ENCODE measurements around the gene TAPT1.

The TAPT1 gene

GRCh38 chr4:16248605-16249004, 22.3 kb upstream of the TAPT1 start:
- Histone ChIP-seq H3K4me2 (ENCODE audit: low read depth, low read length, poor library complexity, severe bottlenecking) (no peak overlapping the region), H3F3A (ENCODE audit: low read depth) (no peaks in the 10 kb centered on the region), H3K79me2 (ENCODE audit: insufficient read depth, low read length) (no peaks in the 10 kb centered on the region), H3K9me2 (replicated peaks; ENCODE audit: low read depth, low read length) (no peaks in the 10 kb centered on the region), H3K9me3 (ENCODE audit: insufficient read depth, low read depth, low read length) (no peaks in the 10 kb centered on the region), H3K9ac (ENCODE audit: low read depth, low read length, poor library complexity, severe bottlenecking) (no peak overlapping the region), H3K4me1 (ENCODE audit: insufficient read depth, low read length, poor library complexity, severe bottlenecking) (no peaks in the 10 kb centered on the region), H3K4me3 (ENCODE audit: low read length, poor library complexity, severe bottlenecking) (no peak overlapping the region), H3K36me3 (ENCODE audit: insufficient read depth, low read length) (no peaks in the 10 kb centered on the region), H2AFZ (ENCODE audit: low read length) (no peak overlapping the region), H4K20me1 (ENCODE audit: insufficient read depth, low read length, poor library complexity, severe bottlenecking) (no peaks in the 10 kb centered on the region), H3K27me3 (ENCODE audit: insufficient read depth, low read length, poor library complexity, severe bottlenecking) (no peaks in the 10 kb centered on the region)
- TF ChIP-seq, protein P1, sequence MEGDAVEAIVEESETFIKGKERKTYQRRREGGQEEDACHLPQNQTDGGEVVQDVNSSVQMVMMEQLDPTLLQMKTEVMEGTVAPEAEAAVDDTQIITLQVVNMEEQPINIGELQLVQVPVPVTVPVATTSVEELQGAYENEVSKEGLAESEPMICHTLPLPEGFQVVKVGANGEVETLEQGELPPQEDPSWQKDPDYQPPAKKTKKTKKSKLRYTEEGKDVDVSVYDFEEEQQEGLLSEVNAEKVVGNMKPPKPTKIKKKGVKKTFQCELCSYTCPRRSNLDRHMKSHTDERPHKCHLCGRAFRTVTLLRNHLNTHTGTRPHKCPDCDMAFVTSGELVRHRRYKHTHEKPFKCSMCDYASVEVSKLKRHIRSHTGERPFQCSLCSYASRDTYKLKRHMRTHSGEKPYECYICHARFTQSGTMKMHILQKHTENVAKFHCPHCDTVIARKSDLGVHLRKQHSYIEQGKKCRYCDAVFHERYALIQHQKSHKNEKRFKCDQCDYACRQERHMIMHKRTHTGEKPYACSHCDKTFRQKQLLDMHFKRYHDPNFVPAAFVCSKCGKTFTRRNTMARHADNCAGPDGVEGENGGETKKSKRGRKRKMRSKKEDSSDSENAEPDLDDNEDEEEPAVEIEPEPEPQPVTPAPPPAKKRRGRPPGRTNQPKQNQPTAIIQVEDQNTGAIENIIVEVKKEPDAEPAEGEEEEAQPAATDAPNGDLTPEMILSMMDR (conservative IDR thresholded peaks at IDR 0.05; ENCODE audit: low read length): no peak
- TF ChIP-seq EZH2phosphoT487 (IDR thresholded peaks at IDR 0.05; ENCODE audit: borderline replicate concordance): no peak

GRCh38 chr4:16245241-16245640, 19.0 kb upstream of the TAPT1 start:
- no peak overlapping the region for H3K4me3 ChIP-seq (ENCODE audit: low read length, poor library complexity, severe bottlenecking)
- no peak for TF ChIP-seq EZH2phosphoT487 (IDR thresholded peaks at IDR 0.05; ENCODE audit: borderline replicate concordance)
- TF ChIP-seq, protein P1 (conservative IDR thresholded peaks at IDR 0.05; ENCODE audit: low read length): no peak

DNA sequence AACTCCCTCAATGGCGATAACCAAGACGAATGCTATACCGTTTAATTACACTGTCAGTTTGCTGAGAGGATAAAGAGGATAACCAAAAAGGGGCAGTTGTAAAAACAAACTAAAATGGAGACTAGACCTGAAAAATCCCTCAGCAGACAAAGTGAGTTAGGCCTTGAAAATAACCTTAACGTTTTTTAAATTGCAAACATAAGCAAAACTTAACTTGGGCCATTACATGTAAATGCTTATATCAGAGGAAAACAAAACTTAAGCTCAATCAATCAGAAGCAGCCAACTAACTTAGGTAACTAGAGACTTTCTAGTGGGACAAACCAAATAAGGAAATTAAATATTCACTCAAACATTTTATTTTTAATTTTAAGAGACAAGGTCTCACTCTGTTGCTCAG, 17.0 kb upstream of the TAPT1 start:
- no peak for TF ChIP-seq EZH2phosphoT487 (IDR thresholded peaks at IDR 0.05; ENCODE audit: borderline replicate concordance)
- TF ChIP-seq, protein P1 (conservative IDR thresholded peaks at IDR 0.05; ENCODE audit: low read length): no peak

More at GRCh38 chr4:16245241-16245640, 19.0 kb upstream of the TAPT1 start:
- Histone ChIP-seq H3K9ac (ENCODE audit: low read depth, low read length, poor library complexity, severe bottlenecking) (no peak overlapping the region), H3K79me2 (ENCODE audit: insufficient read depth, low read length) (no peaks in the 10 kb centered on the region), H3K4me1 (ENCODE audit: insufficient read depth, low read length, poor library complexity, severe bottlenecking) (no peaks in the 10 kb centered on the region), H3K27me3 (ENCODE audit: insufficient read depth, low read length, poor library complexity, severe bottlenecking) (no peaks in the 10 kb centered on the region), H3F3A (ENCODE audit: low read depth) (no peaks in the 10 kb centered on the region), H2AFZ (ENCODE audit: low read length) (no peak overlapping the region), H4K20me1 (ENCODE audit: insufficient read depth, low read length, poor library complexity, severe bottlenecking) (no peaks in the 10 kb centered on the region), H3K4me2 (ENCODE audit: low read depth, low read length, poor library complexity, severe bottlenecking) (no peak overlapping the region), H3K36me3 (ENCODE audit: insufficient read depth, low read length) (no peaks in the 10 kb centered on the region), H3K9me2 (replicated peaks; ENCODE audit: low read depth, low read length) (no peaks in the 10 kb centered on the region), H3K9me3 (ENCODE audit: insufficient read depth, low read depth, low read length) (no peaks in the 10 kb centered on the region)

More for the DNA sequence above, 17.0 kb upstream of the TAPT1 start:
- H3K36me3 ChIP-seq (ENCODE audit: insufficient read depth, low read length): no peaks in the 10 kb centered on the region
- no peaks in the 10 kb centered on the region for H3K9me2 ChIP-seq (replicated peaks; ENCODE audit: low read depth, low read length)
- H3K4me2 ChIP-seq (ENCODE audit: low read depth, low read length, poor library complexity, severe bottlenecking): no peak overlapping the region
- peaks cover 4% of the 10 kb centered on the region for H3K4me1 ChIP-seq (ENCODE audit: insufficient read depth, low read length, poor library complexity, severe bottlenecking)
- H3F3A ChIP-seq (ENCODE audit: low read depth): no peaks in the 10 kb centered on the region
- H3K9ac ChIP-seq (ENCODE audit: low read depth, low read length, poor library complexity, severe bottlenecking): no peak overlapping the region
- H3K4me3 ChIP-seq (ENCODE audit: low read length, poor library complexity, severe bottlenecking): no peak overlapping the region
- H3K79me2 ChIP-seq (ENCODE audit: insufficient read depth, low read length): no peaks in the 10 kb centered on the region
- no peaks in the 10 kb centered on the region for H3K9me3 ChIP-seq (ENCODE audit: insufficient read depth, low read depth, low read length)
- H4K20me1 ChIP-seq (ENCODE audit: insufficient read depth, low read length, poor library complexity, severe bottlenecking): no peaks in the 10 kb centered on the region
- H3K27me3 ChIP-seq (ENCODE audit: insufficient read depth, low read length, poor library complexity, severe bottlenecking): no peaks in the 10 kb centered on the region
- H2AFZ ChIP-seq (ENCODE audit: low read length): no peak overlapping the region

Measured in Loucy (cell line).